ENCODE measurements around the gene SRGAP3.

- no peak for TF ChIP-seq PRDM4 (tag by site-specific recombination; IDR thresholded peaks at IDR 0.05)
- TF ChIP-seq ZNF654 (tag by site-specific recombination; IDR thresholded peaks at IDR 0.05; ENCODE audit: low read depth) = no peak
- no peak for TF ChIP-seq CTCF (tag by site-specific recombination; IDR thresholded peaks at IDR 0.05)
- no peak for TF ChIP-seq ZNF777 (tag by site-specific recombination; IDR thresholded peaks at IDR 0.05; ENCODE audit: borderline replicate concordance)
- TF ChIP-seq PATZ1 (tag by site-specific recombination; IDR thresholded peaks at IDR 0.05) = no peak
- no peak for TF ChIP-seq TCF7L2 (IDR thresholded peaks at IDR 0.05; ENCODE audit: borderline replicate concordance, low read depth, low read length)
- TF ChIP-seq REST (tag by site-specific recombination; IDR thresholded peaks at IDR 0.05) = no peak
These were observed 49.7 kb downstream of the SRGAP3 start for GRCh38 chr3:9199775-9200174.
